H1 (cell line): Measurements from ENCODE around the gene NAP1L1. TPM values are rescaled to one million over a fixed set of nuclear protein-coding genes. Genes with fewer than 3 reads are reported as not detected.

ENCODE experiments used
- CTCF ChIA-PET: fragments of 300-600 bp; sonication (Branson Sonifier 250); formaldehyde crosslinking; loops from one replicate; lab custom pipeline; 2021; ENCODE audit not compliant: partially characterized antibody; lab: Charles Lee
- POLR2A ChIA-PET: fragments of 300-600 bp; sonication (Branson Sonifier 250); formaldehyde crosslinking; loops from one replicate; lab custom pipeline; 2021; ENCODE audit warnings: inconsistent platforms; ENCODE audit not compliant: partially characterized antibody; lab: Charles Lee
- DNase-seq, 2 experiments: peaks; one replicate each; pipeline versions ENCODE4 v3.0.0 to v3.0.0-alpha.2; 2010 to 2022; ENCODE audit warnings: low spot score in 2 of 2, low read depth in 1 of 2, mixed read lengths in 1 of 2
- FAIRE-seq: peaks from 2 replicates; lab custom pipeline; 2011; peaks lifted over from hg19 to GRCh38; lab: Jason Lieb, UNC
- H2AFZ ChIP-seq: 2 replicates; pipeline ENCODE4 v1.8.1; 2012; ENCODE audit warnings: low read length, inconsistent platforms
- H2AK5ac ChIP-seq: 2 replicates; pipeline ENCODE4 v1.6.1; 2013; ENCODE audit warnings: low read depth, low read length
- H2BK120ac ChIP-seq: replicated peaks from 2 replicates; pipeline ENCODE3; 2013; ENCODE audit warnings: low read depth, low read length, inconsistent platforms
- H2BK12ac ChIP-seq: 2 replicates; pipeline ENCODE4 v1.6.1; 2013; ENCODE audit warnings: low read depth, low read length
- H2BK15ac ChIP-seq: 2 replicates; pipeline ENCODE4 v1.6.1; 2013; ENCODE audit warnings: low read length
- H2BK20ac ChIP-seq: 2 replicates; pipeline ENCODE4 v1.6.1; 2013; ENCODE audit warnings: low read length
- H2BK5ac ChIP-seq: 2 replicates; pipeline ENCODE4 v1.6.1; 2013; ENCODE audit warnings: low read depth, low read length
- H3K14ac ChIP-seq: 2 replicates; pipeline ENCODE4 v1.6.1; 2013; ENCODE audit warnings: inconsistent platforms; ENCODE audit not compliant: insufficient read length
- H3K18ac ChIP-seq: 2 replicates; pipeline ENCODE4 v1.6.1; 2013; ENCODE audit warnings: low read length; ENCODE audit errors: extremely low read depth
- H3K23ac ChIP-seq: 2 replicates; pipeline ENCODE4 v1.6.1; 2013; ENCODE audit warnings: inconsistent platforms; ENCODE audit not compliant: insufficient read length
- H3K23me2 ChIP-seq: 2 replicates; pipeline ENCODE4 v1.6.1; 2013; ENCODE audit warnings: low read depth, low read length
- H3K27ac ChIP-seq: 2 replicates; pipeline ENCODE4 v1.6.1; 2011; ENCODE audit warnings: low read depth, low read length, inconsistent platforms
- H3K27me3 ChIP-seq, 4 experiments: replicated peaks in 1 of 4; 1 replicate in 1 of 4; 2 replicates in 3 of 4; pipeline versions ENCODE4 v1.6.1 to v1.8.1; 2011 to 2013; ENCODE audit warnings: low read length in 3 of 4, mild to moderate bottlenecking in 3 of 4, inconsistent platforms in 2 of 4, mixed read lengths in 2 of 4, moderate library complexity in 1 of 4; ENCODE audit not compliant: control insufficient read depth in 3 of 4, insufficient read depth in 3 of 4; ENCODE audit errors: extremely low read depth in 1 of 4
- H3K36me3 ChIP-seq, 4 experiments: 2 replicates each; pipeline versions ENCODE4 v1.6.1 to v1.8.1; 2011 to 2013; ENCODE audit warnings: mild to moderate bottlenecking in 4 of 4, low read length in 3 of 4, moderate library complexity in 2 of 4, control low read depth in 1 of 4, inconsistent platforms in 1 of 4; ENCODE audit not compliant: insufficient read depth in 4 of 4, control insufficient read depth in 2 of 4
- H3K4ac ChIP-seq: replicated peaks from 2 replicates; pipeline ENCODE3; 2013; ENCODE audit warnings: low read length, low read depth, mixed read lengths, inconsistent platforms; ENCODE audit not compliant: insufficient read length
- H3K4me1 ChIP-seq, 4 experiments: replicated peaks in 1 of 4; 1 replicate in 1 of 4; 2 replicates in 3 of 4; pipeline versions ENCODE4 v1.6.1 to v1.8.1; 2011 to 2013; ENCODE audit warnings: low read length in 3 of 4, inconsistent platforms in 2 of 4, mixed read lengths in 1 of 4; ENCODE audit not compliant: insufficient read depth in 4 of 4, control insufficient read depth in 3 of 4
- H3K4me2 ChIP-seq, 2 experiments: 2 replicates each; pipeline versions ENCODE4 v1.6.1 to v1.8.1; 2011 to 2013; ENCODE audit warnings: low read depth in 2 of 2, low read length in 2 of 2, control low read depth in 1 of 2, inconsistent platforms in 1 of 2, mild to moderate bottlenecking in 1 of 2; ENCODE audit not compliant: insufficient read depth in 1 of 2
- H3K4me3 ChIP-seq, 4 experiments: fragments of 200-600, 300-600 bp in 1 of 4; sonication (generic), shearing (Covaris generic), sonication (Bioruptor Twin) in 1 of 4; 2 replicates each; pipeline versions ENCODE4 v1.5.1 to v1.8.1; 2011 to 2016; ENCODE audit warnings: low read length in 4 of 4, low read depth in 3 of 4, control low read depth in 2 of 4, inconsistent platforms in 2 of 4, mild to moderate bottlenecking in 2 of 4, mixed read lengths in 1 of 4, moderate library complexity in 1 of 4; ENCODE audit not compliant: insufficient read depth in 2 of 4; ENCODE audit errors: extremely low read depth in 1 of 4
- H3K56ac ChIP-seq: replicated peaks from 2 replicates; pipeline ENCODE3; 2013; ENCODE audit warnings: low read depth, mild to moderate bottlenecking, mixed read lengths, low read length, inconsistent platforms; ENCODE audit not compliant: insufficient read length
- H3K79me1 ChIP-seq: 2 replicates; pipeline ENCODE4 v1.6.1; 2013; ENCODE audit warnings: low read depth, low read length, control low read depth
- H3K79me2 ChIP-seq, 2 experiments: 2 replicates each; pipeline versions ENCODE4 v1.6.1 to v1.8.1; 2012 to 2013; ENCODE audit warnings: low read length in 2 of 2, mild to moderate bottlenecking in 2 of 2, inconsistent platforms in 1 of 2; ENCODE audit not compliant: insufficient read depth in 2 of 2, control insufficient read depth in 1 of 2
- H3K9ac ChIP-seq, 4 experiments: replicated peaks in 1 of 4; 1 replicate in 1 of 4; 2 replicates in 3 of 4; pipeline versions ENCODE4 v1.6.1 to v1.8.1; 2011 to 2013; ENCODE audit warnings: low read depth in 3 of 4, low read length in 3 of 4, control low read depth in 2 of 4, mild to moderate bottlenecking in 2 of 4, moderate library complexity in 2 of 4, inconsistent platforms in 1 of 4; ENCODE audit errors: extremely low read depth in 1 of 4
- H3K9me3 ChIP-seq, 2 experiments: 2 replicates each; pipeline versions ENCODE4 v1.6.1 to v1.8.1; 2012 to 2013; ENCODE audit warnings: mild to moderate bottlenecking in 2 of 2, moderate library complexity in 2 of 2, control low read depth in 1 of 2, inconsistent platforms in 1 of 2, low read depth in 1 of 2, low read length in 1 of 2, mixed read lengths in 1 of 2; ENCODE audit not compliant: insufficient read depth in 2 of 2
- H4K20me1 ChIP-seq, 2 experiments: replicated peaks in 1 of 2; 2 replicates each; pipeline versions ENCODE3 to v1.8.1; 2011 to 2013; ENCODE audit warnings: inconsistent platforms in 2 of 2, low read length in 2 of 2, mild to moderate bottlenecking in 1 of 2; ENCODE audit not compliant: insufficient read depth in 2 of 2, control insufficient read depth in 1 of 2
- H4K5ac ChIP-seq: 2 replicates; pipeline ENCODE4 v1.6.1; 2013; ENCODE audit warnings: low read length, low read depth, mixed read lengths, inconsistent platforms; ENCODE audit not compliant: insufficient read length
- H4K8ac ChIP-seq: 2 replicates; pipeline ENCODE4 v1.8.0; 2013; ENCODE audit warnings: mild to moderate bottlenecking, moderate library complexity, low read length, inconsistent platforms; ENCODE audit not compliant: insufficient read depth; ENCODE audit errors: extremely low read depth
- H4K91ac ChIP-seq: replicated peaks from 2 replicates; pipeline ENCODE3; 2013; ENCODE audit warnings: low read length, mixed read lengths, inconsistent platforms; ENCODE audit not compliant: insufficient read length
- POLR2A ChIP-seq, 2 experiments: IDR thresholded peaks; 1 replicate in 1 of 2; 2 replicates in 1 of 2; pipeline ENCODE4 v1.6.1; 2011; ENCODE audit warnings: low read depth in 2 of 2, low read length in 2 of 2, mild to moderate bottlenecking in 2 of 2; ENCODE audit errors: control extremely low read depth in 1 of 2
- POLR2AphosphoS5 ChIP-seq: IDR thresholded peaks from 2 replicates; pipeline ENCODE4 v1.6.1; 2011; ENCODE audit warnings: low read depth, low read length
- WGBS, 2 experiments: shearing (Covaris generic) in 1 of 2; methylation state at CpG; one replicate each; pipeline versions ENCODE4 v1.1.6 to v1.1.7; 2013 to 2015; ENCODE audit warnings: low lambda C conversion rate in 2 of 2, mixed read lengths in 2 of 2, inconsistent platforms in 1 of 2, low coverage in 1 of 2, missing lambda C conversion rate in 1 of 2; ENCODE audit not compliant: insufficient replicate concordance in 2 of 2, insufficient coverage in 1 of 2, insufficient read length in 1 of 2; ENCODE audit errors: extremely low coverage in 1 of 2, missing lambda C conversion rate in 1 of 2; 5-methylcytosine and 5-hydroxymethylcytosine counted together
- polyA plus RNA-seq, 7 experiments: library from polyadenylated mRNA; depleted of rRNA in 3 of 7; stranded (reverse) in 5 of 7; unstranded in 2 of 7; fragments of >200 nt in 5 of 7; fragments of 200-250 nt in 2 of 7; gene quantifications; 1 replicate in 5 of 7; 2 replicates in 1 of 7; 4 replicates in 1 of 7; pipeline versions ENCODE4 v1.2.1 to v1.2.3, GENCODE V29; 2011 to 2013; ENCODE audit warnings: missing spikeins in 2 of 7, mixed read lengths in 2 of 7
- total RNA-seq: library from RNA; stranded (reverse); fragmentation: NEBNext Ultra II Directional; extraction: Animal tissue kit (Norgen Biotek cat#: 25700); gene quantifications from 2 replicates; pipeline ENCODE4 v1.2.1, GENCODE V29; 2021
- TF ChIP-seq, protein P1 (sequence below): IDR thresholded peaks from 2 replicates; pipeline ENCODE4 v1.6.1; 2012; ENCODE audit warnings: low read length, inconsistent platforms

Gene NAP1L1
- total and polyA plus RNA-seq, 2 of the 8 experiments (the other 6 are each of a cell fraction or from before 2014, with no cell fraction given), result 202 to 1,159 TPM

DNA sequence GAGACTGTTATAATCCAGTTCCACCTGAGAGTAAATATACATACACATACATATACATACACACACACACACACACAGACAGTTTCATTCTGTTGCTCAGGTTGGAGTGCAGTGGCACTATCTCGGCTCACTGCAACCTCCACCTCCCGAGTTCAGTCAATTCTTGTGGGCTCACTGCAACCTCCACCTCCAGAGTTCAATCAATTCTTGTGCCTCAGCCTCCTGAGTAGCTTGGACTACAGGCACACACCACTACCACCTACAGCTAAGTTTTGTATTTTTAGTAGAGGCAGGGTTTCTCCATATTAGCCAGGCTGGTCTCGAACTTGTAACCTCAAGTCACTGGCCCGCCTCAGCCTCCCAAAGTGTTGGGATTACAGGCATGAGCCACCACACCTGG is 44.0 kb downstream of the NAP1L1 start:
- no peaks in the 10 kb centered on the region for H3K27me3 ChIP-seq
- H2BK120ac ChIP-seq, result no peak overlapping the region

More for the DNA sequence above, 44.0 kb downstream of the NAP1L1 start:
- H3K36me3 ChIP-seq, result peaks cover 0 to 20% (median 2%) of the 10 kb centered on the region in 4 experiments; a peak in 2 of 8 replicates
- no peak overlapping the region for H4K5ac ChIP-seq
- CTCF ChIA-PET, result interaction anchor here (0.6 to 4.8 kb wide), 8 partner anchors 9 to 556 kb away, joined by 3 to 36 read pairs (median 3); partner anchors contain the start of gene BBS10
- no peak overlapping the region for H3K14ac ChIP-seq
- POLR2A ChIA-PET, result interaction anchor here (0.8 to 5.6 kb wide), 8 partner anchors 9 to 556 kb away, joined by 3 to 42 read pairs (median 4); partner anchors contain the start of gene PHLDA1
- no peak overlapping the region for H3K56ac ChIP-seq
- H3K4me2 ChIP-seq, result no peak overlapping the region
- FAIRE-seq (no peak), DNase-seq (no peak)
- H2BK5ac ChIP-seq, result no peak overlapping the region
- H2BK12ac ChIP-seq, result no peak overlapping the region
- peaks cover 0 to 4% of the 10 kb centered on the region in 2 experiments for H4K20me1 ChIP-seq
- H2BK15ac ChIP-seq, result no peak overlapping the region
- H3K4me1 ChIP-seq, result peaks cover 0 to 4% (median 3%) of the 10 kb centered on the region in 4 experiments; a peak in 4 of 7 replicates
- H3K23ac ChIP-seq, result no peak overlapping the region
- H3K4me3 ChIP-seq, result no peak overlapping the region
- no peak overlapping the region for H4K8ac ChIP-seq
- no peak overlapping the region for H3K4ac ChIP-seq
- TF ChIP-seq POLR2A (IDR thresholded peaks at IDR 0.05; ENCODE audit: control extremely low read depth in 1 of 2, low read depth in 2 of 2, low read length in 2 of 2) (peak in 1 of 2 experiments; percentile 42; a peak in 2 of 3 replicates), POLR2AphosphoS5 (peak; percentile 46; the same call in 1 of the 2 replicates)
- TF ChIP-seq, protein P1, sequence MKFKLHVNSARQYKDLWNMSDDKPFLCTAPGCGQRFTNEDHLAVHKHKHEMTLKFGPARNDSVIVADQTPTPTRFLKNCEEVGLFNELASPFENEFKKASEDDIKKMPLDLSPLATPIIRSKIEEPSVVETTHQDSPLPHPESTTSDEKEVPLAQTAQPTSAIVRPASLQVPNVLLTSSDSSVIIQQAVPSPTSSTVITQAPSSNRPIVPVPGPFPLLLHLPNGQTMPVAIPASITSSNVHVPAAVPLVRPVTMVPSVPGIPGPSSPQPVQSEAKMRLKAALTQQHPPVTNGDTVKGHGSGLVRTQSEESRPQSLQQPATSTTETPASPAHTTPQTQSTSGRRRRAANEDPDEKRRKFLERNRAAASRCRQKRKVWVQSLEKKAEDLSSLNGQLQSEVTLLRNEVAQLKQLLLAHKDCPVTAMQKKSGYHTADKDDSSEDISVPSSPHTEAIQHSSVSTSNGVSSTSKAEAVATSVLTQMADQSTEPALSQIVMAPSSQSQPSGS, result no peak
- H3K23me2 ChIP-seq, result no peaks in the 10 kb centered on the region
- H3K79me2 ChIP-seq, result no peaks in the 10 kb centered on the region
- H3K18ac ChIP-seq, result no peak overlapping the region
- H2BK20ac ChIP-seq, result no peak overlapping the region
- H2AK5ac ChIP-seq, result no peak overlapping the region
- H4K91ac ChIP-seq, result no peak overlapping the region
- 97% methylated on average over 4 of the region's 4 CpGs; no CpG with 5 or more reads in 1 of the 2 experiments for WGBS, 2 experiments
- H3K79me1 ChIP-seq, result no peaks in the 10 kb centered on the region
- H3K9me3 ChIP-seq, result no peaks in the 10 kb centered on the region
- H2AFZ ChIP-seq, result no peak overlapping the region
- no peak overlapping the region for H3K27ac ChIP-seq
- H3K9ac ChIP-seq, result no peak overlapping the region
